H1 (cell line): Measurements from ENCODE around the gene IGSF9B. TPM values are rescaled to one million over a fixed set of nuclear protein-coding genes. Genes with fewer than 3 reads are reported as not detected.

Experiments used
- CTCF ChIA-PET: fragments of 300-600 bp; sonication (Branson Sonifier 250); formaldehyde crosslinking; loops from one replicate; lab custom pipeline; 2021; ENCODE audit not compliant: partially characterized antibody; lab: Charles Lee
- POLR2A ChIA-PET: fragments of 300-600 bp; sonication (Branson Sonifier 250); formaldehyde crosslinking; loops from one replicate; lab custom pipeline; 2021; ENCODE audit warnings: inconsistent platforms; ENCODE audit not compliant: partially characterized antibody; lab: Charles Lee
- DNase-seq, 2 experiments: peaks; one replicate each; pipeline versions ENCODE4 v3.0.0 to v3.0.0-alpha.2; 2010 to 2022; ENCODE audit warnings: low spot score in 2 of 2, low read depth in 1 of 2, mixed read lengths in 1 of 2
- FAIRE-seq: peaks from 2 replicates; lab custom pipeline; 2011; peaks lifted over from hg19 to GRCh38; lab: Jason Lieb, UNC
- H2AFZ ChIP-seq: 2 replicates; pipeline ENCODE4 v1.8.1; 2012; ENCODE audit warnings: low read length, inconsistent platforms
- H2AK5ac ChIP-seq: 2 replicates; pipeline ENCODE4 v1.6.1; 2013; ENCODE audit warnings: low read depth, low read length
- H2BK120ac ChIP-seq: replicated peaks from 2 replicates; pipeline ENCODE3; 2013; ENCODE audit warnings: low read depth, low read length, inconsistent platforms
- H2BK12ac ChIP-seq: 2 replicates; pipeline ENCODE4 v1.6.1; 2013; ENCODE audit warnings: low read depth, low read length
- H2BK15ac ChIP-seq: 2 replicates; pipeline ENCODE4 v1.6.1; 2013; ENCODE audit warnings: low read length
- H2BK20ac ChIP-seq: 2 replicates; pipeline ENCODE4 v1.6.1; 2013; ENCODE audit warnings: low read length
- H2BK5ac ChIP-seq: 2 replicates; pipeline ENCODE4 v1.6.1; 2013; ENCODE audit warnings: low read depth, low read length
- H3K14ac ChIP-seq: 2 replicates; pipeline ENCODE4 v1.6.1; 2013; ENCODE audit warnings: inconsistent platforms; ENCODE audit not compliant: insufficient read length
- H3K18ac ChIP-seq: 2 replicates; pipeline ENCODE4 v1.6.1; 2013; ENCODE audit warnings: low read length; ENCODE audit errors: extremely low read depth
- H3K23ac ChIP-seq: 2 replicates; pipeline ENCODE4 v1.6.1; 2013; ENCODE audit warnings: inconsistent platforms; ENCODE audit not compliant: insufficient read length
- H3K23me2 ChIP-seq: 2 replicates; pipeline ENCODE4 v1.6.1; 2013; ENCODE audit warnings: low read depth, low read length
- H3K27ac ChIP-seq: 2 replicates; pipeline ENCODE4 v1.6.1; 2011; ENCODE audit warnings: low read depth, low read length, inconsistent platforms
- H3K27me3 ChIP-seq, 4 experiments: replicated peaks in 1 of 4; 1 replicate in 1 of 4; 2 replicates in 3 of 4; pipeline versions ENCODE4 v1.6.1 to v1.8.1; 2011 to 2013; ENCODE audit warnings: low read length in 3 of 4, mild to moderate bottlenecking in 3 of 4, inconsistent platforms in 2 of 4, mixed read lengths in 2 of 4, moderate library complexity in 1 of 4; ENCODE audit not compliant: control insufficient read depth in 3 of 4, insufficient read depth in 3 of 4; ENCODE audit errors: extremely low read depth in 1 of 4
- H3K36me3 ChIP-seq, 4 experiments: 2 replicates each; pipeline versions ENCODE4 v1.6.1 to v1.8.1; 2011 to 2013; ENCODE audit warnings: mild to moderate bottlenecking in 4 of 4, low read length in 3 of 4, moderate library complexity in 2 of 4, control low read depth in 1 of 4, inconsistent platforms in 1 of 4; ENCODE audit not compliant: insufficient read depth in 4 of 4, control insufficient read depth in 2 of 4
- H3K4ac ChIP-seq: replicated peaks from 2 replicates; pipeline ENCODE3; 2013; ENCODE audit warnings: low read length, low read depth, mixed read lengths, inconsistent platforms; ENCODE audit not compliant: insufficient read length
- H3K4me1 ChIP-seq, 4 experiments: replicated peaks in 1 of 4; 1 replicate in 1 of 4; 2 replicates in 3 of 4; pipeline versions ENCODE4 v1.6.1 to v1.8.1; 2011 to 2013; ENCODE audit warnings: low read length in 3 of 4, inconsistent platforms in 2 of 4, mixed read lengths in 1 of 4; ENCODE audit not compliant: insufficient read depth in 4 of 4, control insufficient read depth in 3 of 4
- H3K4me2 ChIP-seq, 2 experiments: 2 replicates each; pipeline versions ENCODE4 v1.6.1 to v1.8.1; 2011 to 2013; ENCODE audit warnings: low read depth in 2 of 2, low read length in 2 of 2, control low read depth in 1 of 2, inconsistent platforms in 1 of 2, mild to moderate bottlenecking in 1 of 2; ENCODE audit not compliant: insufficient read depth in 1 of 2
- H3K4me3 ChIP-seq, 4 experiments: fragments of 200-600, 300-600 bp in 1 of 4; sonication (generic), shearing (Covaris generic), sonication (Bioruptor Twin) in 1 of 4; 2 replicates each; pipeline versions ENCODE4 v1.5.1 to v1.8.1; 2011 to 2016; ENCODE audit warnings: low read length in 4 of 4, low read depth in 3 of 4, control low read depth in 2 of 4, inconsistent platforms in 2 of 4, mild to moderate bottlenecking in 2 of 4, mixed read lengths in 1 of 4, moderate library complexity in 1 of 4; ENCODE audit not compliant: insufficient read depth in 2 of 4; ENCODE audit errors: extremely low read depth in 1 of 4
- H3K56ac ChIP-seq: replicated peaks from 2 replicates; pipeline ENCODE3; 2013; ENCODE audit warnings: low read depth, mild to moderate bottlenecking, mixed read lengths, low read length, inconsistent platforms; ENCODE audit not compliant: insufficient read length
- H3K79me1 ChIP-seq: 2 replicates; pipeline ENCODE4 v1.6.1; 2013; ENCODE audit warnings: low read depth, low read length, control low read depth
- H3K79me2 ChIP-seq, 2 experiments: 2 replicates each; pipeline versions ENCODE4 v1.6.1 to v1.8.1; 2012 to 2013; ENCODE audit warnings: low read length in 2 of 2, mild to moderate bottlenecking in 2 of 2, inconsistent platforms in 1 of 2; ENCODE audit not compliant: insufficient read depth in 2 of 2, control insufficient read depth in 1 of 2
- H3K9ac ChIP-seq, 4 experiments: replicated peaks in 1 of 4; 1 replicate in 1 of 4; 2 replicates in 3 of 4; pipeline versions ENCODE4 v1.6.1 to v1.8.1; 2011 to 2013; ENCODE audit warnings: low read depth in 3 of 4, low read length in 3 of 4, control low read depth in 2 of 4, mild to moderate bottlenecking in 2 of 4, moderate library complexity in 2 of 4, inconsistent platforms in 1 of 4; ENCODE audit errors: extremely low read depth in 1 of 4
- H3K9me3 ChIP-seq, 2 experiments: 2 replicates each; pipeline versions ENCODE4 v1.6.1 to v1.8.1; 2012 to 2013; ENCODE audit warnings: mild to moderate bottlenecking in 2 of 2, moderate library complexity in 2 of 2, control low read depth in 1 of 2, inconsistent platforms in 1 of 2, low read depth in 1 of 2, low read length in 1 of 2, mixed read lengths in 1 of 2; ENCODE audit not compliant: insufficient read depth in 2 of 2
- H4K20me1 ChIP-seq, 2 experiments: replicated peaks in 1 of 2; 2 replicates each; pipeline versions ENCODE3 to v1.8.1; 2011 to 2013; ENCODE audit warnings: inconsistent platforms in 2 of 2, low read length in 2 of 2, mild to moderate bottlenecking in 1 of 2; ENCODE audit not compliant: insufficient read depth in 2 of 2, control insufficient read depth in 1 of 2
- H4K5ac ChIP-seq: 2 replicates; pipeline ENCODE4 v1.6.1; 2013; ENCODE audit warnings: low read length, low read depth, mixed read lengths, inconsistent platforms; ENCODE audit not compliant: insufficient read length
- H4K8ac ChIP-seq: 2 replicates; pipeline ENCODE4 v1.8.0; 2013; ENCODE audit warnings: mild to moderate bottlenecking, moderate library complexity, low read length, inconsistent platforms; ENCODE audit not compliant: insufficient read depth; ENCODE audit errors: extremely low read depth
- H4K91ac ChIP-seq: replicated peaks from 2 replicates; pipeline ENCODE3; 2013; ENCODE audit warnings: low read length, mixed read lengths, inconsistent platforms; ENCODE audit not compliant: insufficient read length
- ASH2L ChIP-seq: fragments of 200-600, 300-600 bp; sonication (generic); IDR thresholded peaks from one replicate; pipeline ENCODE4 v1.7.1; 2017; ENCODE audit warnings: low read length
- EGR1 ChIP-seq: IDR thresholded peaks from 2 replicates; pipeline ENCODE4 v1.6.1; 2011; ENCODE audit warnings: low read depth, low read length, borderline replicate concordance
- EP300 ChIP-seq, 2 experiments: IDR thresholded peaks; 1 replicate in 1 of 2; 2 replicates in 1 of 2; pipeline ENCODE4 v1.6.1; 2011 to 2012; ENCODE audit warnings: low read depth in 2 of 2, low read length in 2 of 2, mild to moderate bottlenecking in 2 of 2, borderline replicate concordance in 1 of 2, inconsistent platforms in 1 of 2, moderate library complexity in 1 of 2
- GTF2F1 ChIP-seq: IDR thresholded peaks from 2 replicates; pipeline ENCODE4 v1.6.1; 2012; ENCODE audit warnings: low read depth, low read length, improper control_type of control experiment, borderline replicate concordance
- HDAC6 ChIP-seq: IDR thresholded peaks from one replicate; pipeline ENCODE4 v1.7.1; 2012; ENCODE audit warnings: low read depth, mild to moderate bottlenecking, inconsistent platforms, low read length, moderate library complexity
- KDM5A ChIP-seq: fragments of 200-600 bp; IDR thresholded peaks from 2 replicates; pipeline ENCODE4 v1.7.1; 2012; ENCODE audit warnings: mild to moderate bottlenecking, low read length, inconsistent platforms, mixed read lengths
- MAFK ChIP-seq: IDR thresholded peaks from 2 replicates; pipeline ENCODE4 v1.6.1; 2012; ENCODE audit warnings: low read depth, mild to moderate bottlenecking, improper control_type of control experiment, low read length
- SIN3A ChIP-seq, 2 experiments: IDR thresholded peaks in 1 of 2; conservative IDR thresholded peaks in 1 of 2; 2 replicates each; pipeline ENCODE4 v1.6.1; 2011 to 2012; ENCODE audit warnings: low read length in 2 of 2, improper control_type of control experiment in 1 of 2, low read depth in 1 of 2, mild to moderate bottlenecking in 1 of 2
- WGBS, 2 experiments: shearing (Covaris generic) in 1 of 2; methylation state at CpG; one replicate each; pipeline versions ENCODE4 v1.1.6 to v1.1.7; 2013 to 2015; ENCODE audit warnings: low lambda C conversion rate in 2 of 2, mixed read lengths in 2 of 2, inconsistent platforms in 1 of 2, low coverage in 1 of 2, missing lambda C conversion rate in 1 of 2; ENCODE audit not compliant: insufficient replicate concordance in 2 of 2, insufficient coverage in 1 of 2, insufficient read length in 1 of 2; ENCODE audit errors: extremely low coverage in 1 of 2, missing lambda C conversion rate in 1 of 2; 5-methylcytosine and 5-hydroxymethylcytosine counted together
- polyA plus RNA-seq, 7 experiments: library from polyadenylated mRNA; depleted of rRNA in 3 of 7; stranded (reverse) in 5 of 7; unstranded in 2 of 7; fragments of >200 nt in 5 of 7; fragments of 200-250 nt in 2 of 7; gene quantifications; 1 replicate in 5 of 7; 2 replicates in 1 of 7; 4 replicates in 1 of 7; pipeline versions ENCODE4 v1.2.1 to v1.2.3, GENCODE V29; 2011 to 2013; ENCODE audit warnings: missing spikeins in 2 of 7, mixed read lengths in 2 of 7
- total RNA-seq: library from RNA; stranded (reverse); fragmentation: NEBNext Ultra II Directional; extraction: Animal tissue kit (Norgen Biotek cat#: 25700); gene quantifications from 2 replicates; pipeline ENCODE4 v1.2.1, GENCODE V29; 2021
- TF ChIP-seq, protein P1 (sequence below): IDR thresholded peaks from 2 replicates; pipeline ENCODE4 v1.6.1; 2011; ENCODE audit warnings: low read depth, mild to moderate bottlenecking, low read length; ENCODE audit not compliant: insufficient read depth

IGSF9B gene
- total and polyA plus RNA-seq, 2 of the 8 experiments (the other 6 are each of a cell fraction or from before 2014, with no cell fraction given): 16.5 to 49.2 TPM

DNA sequence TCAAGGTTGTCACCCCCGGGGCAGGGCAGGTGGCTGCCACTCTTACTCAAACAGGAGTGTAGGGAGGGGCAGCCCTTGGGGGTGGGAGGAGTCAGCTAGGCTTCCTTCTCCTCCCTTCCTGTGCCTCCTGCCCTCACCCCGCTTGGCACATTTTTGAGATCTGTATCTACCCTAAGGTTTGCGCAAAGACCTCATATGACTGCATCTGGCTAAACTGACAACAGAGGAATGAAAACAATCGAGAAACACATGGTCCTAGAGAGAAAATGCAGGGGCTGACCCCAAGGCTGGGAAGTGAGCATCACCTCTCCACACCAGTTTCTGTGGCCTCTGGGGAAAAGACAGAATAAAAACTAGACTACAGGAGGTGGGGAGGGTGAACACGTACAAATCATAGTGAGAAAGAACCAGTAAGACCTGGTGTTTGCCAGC lies 28.1 kb downstream of the IGSF9B start:
- H3K27me3 ChIP-seq: no peaks in the 10 kb centered on the region
- no peak overlapping the region for H3K4me3 ChIP-seq
- H2BK120ac ChIP-seq: no peak overlapping the region
- WGBS, 2 experiments: 93% methylated on average over 5 of the region's 5 CpGs; no CpG with 5 or more reads in 1 of the 2 experiments
- no peak overlapping the region for H2BK20ac ChIP-seq
- H3K79me2 ChIP-seq: no peaks in the 10 kb centered on the region
- peaks cover 2 to 18% of the 10 kb centered on the region in 2 experiments for H4K20me1 ChIP-seq
- H3K4me2 ChIP-seq: no peak overlapping the region
- FAIRE-seq (no peak), DNase-seq (no peak)
- ChIA-PET CTCF (interaction anchor here (0.7 to 4.4 kb wide), 37 partner anchors 9 to 212 kb away, joined by 3 to 52 read pairs (median 7); no protein-coding TSS in a partner anchor), POLR2A (no interaction called here)
- no peak overlapping the region for H3K4ac ChIP-seq
- no peak overlapping the region for H3K9ac ChIP-seq
- no peak overlapping the region for H4K5ac ChIP-seq
- H3K23me2 ChIP-seq: no peaks in the 10 kb centered on the region
- H3K18ac ChIP-seq: no peak overlapping the region
- no peak overlapping the region for H3K14ac ChIP-seq
- H3K23ac ChIP-seq: no peak overlapping the region
- H3K9me3 ChIP-seq: no peaks in the 10 kb centered on the region
- H3K56ac ChIP-seq: no peak overlapping the region
- H2AFZ ChIP-seq: no peak overlapping the region
- H3K27ac ChIP-seq: no peak overlapping the region
- H2AK5ac ChIP-seq: no peak overlapping the region
- TF ChIP-seq MAFK (no peak), ASH2L (no peak), SIN3A (conservative IDR thresholded peaks at IDR 0.05 in 1 of 2, IDR thresholded peaks at IDR 0.05 in 1 of 2; ENCODE audit: low read depth in 1 of 2, low read length in 2 of 2) (no peak), EGR1 (no peak), KDM5A (no peak), HDAC6 (no peak), EP300 (IDR thresholded peaks at IDR 0.05; ENCODE audit: borderline replicate concordance in 1 of 2, low read depth in 2 of 2, low read length in 2 of 2) (no peak), GTF2F1 (no peak)
- TF ChIP-seq, protein P1, sequence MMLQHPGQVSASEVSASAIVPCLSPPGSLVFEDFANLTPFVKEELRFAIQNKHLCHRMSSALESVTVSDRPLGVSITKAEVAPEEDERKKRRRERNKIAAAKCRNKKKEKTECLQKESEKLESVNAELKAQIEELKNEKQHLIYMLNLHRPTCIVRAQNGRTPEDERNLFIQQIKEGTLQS: no peak
- H3K36me3 ChIP-seq: peaks cover 4 to 19% (median 17%) of the 10 kb centered on the region in 4 experiments; a peak in 6 of 8 replicates
- H2BK12ac ChIP-seq: no peak overlapping the region
- H2BK15ac ChIP-seq: no peak overlapping the region
- no peak overlapping the region for H4K91ac ChIP-seq
- 0 out of 2 replicates have a peak, but pooled peaks cover 2% of the 10 kb centered on the region for H3K79me1 ChIP-seq
- H4K8ac ChIP-seq: no peak overlapping the region
- no peak overlapping the region for H2BK5ac ChIP-seq
- H3K4me1 ChIP-seq: peaks cover 0 to 2% (median 0%) of the 10 kb centered on the region in 4 experiments; a peak in 4 of 7 replicates
